H9 (cell line): Measurements from ENCODE around the gene AGK. TPM values are rescaled to one million over a fixed set of nuclear protein-coding genes. Genes with fewer than 3 reads are reported as not detected.

Experiments used
- DNase-seq: peaks from one replicate; pipeline ENCODE4 v3.0.0-alpha.2; 2017
- H2AFZ ChIP-seq: one replicate; pipeline ENCODE4 v1.6.1; 2013; ENCODE audit warnings: mild to moderate bottlenecking, low read length, control low read depth, moderate library complexity
- H2AK5ac ChIP-seq: 2 replicates; pipeline ENCODE4 v1.6.1; 2013; ENCODE audit warnings: low read length, control low read depth, mixed read lengths; ENCODE audit not compliant: insufficient read length
- H2BK120ac ChIP-seq: one replicate; pipeline ENCODE4 v1.6.1; 2013; ENCODE audit warnings: low read depth, mild to moderate bottlenecking, low read length, control low read depth, inconsistent platforms; ENCODE audit not compliant: poor library complexity, severe bottlenecking
- H2BK12ac ChIP-seq: 2 replicates; pipeline ENCODE4 v1.6.1; 2013; ENCODE audit warnings: low read length, control low read depth, mixed read lengths, low read depth; ENCODE audit not compliant: insufficient read length
- H2BK15ac ChIP-seq: 2 replicates; pipeline ENCODE4 v1.6.1; 2013; ENCODE audit warnings: low read depth, low read length, control low read depth
- H2BK20ac ChIP-seq: one replicate; pipeline ENCODE4 v1.6.1; 2013; ENCODE audit warnings: low read depth, mild to moderate bottlenecking, low read length, control low read depth, inconsistent platforms; ENCODE audit not compliant: poor library complexity, severe bottlenecking
- H2BK5ac ChIP-seq: 2 replicates; pipeline ENCODE4 v1.6.1; 2013; ENCODE audit warnings: low read length, control low read depth, mixed read lengths; ENCODE audit not compliant: insufficient read length
- H3K14ac ChIP-seq: 2 replicates; pipeline ENCODE4 v1.6.1; 2013; ENCODE audit warnings: low read length, control low read depth; ENCODE audit not compliant: insufficient read depth
- H3K18ac ChIP-seq: 2 replicates; pipeline ENCODE4 v1.6.1; 2013; ENCODE audit warnings: low read depth, mild to moderate bottlenecking, mixed read lengths, low read length, control low read depth; ENCODE audit not compliant: insufficient read length
- H3K23ac ChIP-seq: 2 replicates; pipeline ENCODE4 v1.6.1; 2013; ENCODE audit warnings: low read length, control low read depth, mixed read lengths, low read depth; ENCODE audit not compliant: insufficient read length
- H3K23me2 ChIP-seq: 2 replicates; pipeline ENCODE4 v1.6.1; 2013; ENCODE audit warnings: low read depth, mild to moderate bottlenecking, mixed read lengths, low read length, control low read depth; ENCODE audit not compliant: insufficient read length, poor library complexity, severe bottlenecking
- H3K27ac ChIP-seq: 2 replicates; pipeline ENCODE4 v1.5.1; 2013; ENCODE audit warnings: low read length, control low read depth, mixed read lengths, low read depth; ENCODE audit not compliant: insufficient read length
- H3K27me3 ChIP-seq: 2 replicates; pipeline ENCODE4 v1.6.1; 2013; ENCODE audit warnings: low read length, control low read depth, inconsistent platforms; ENCODE audit not compliant: insufficient read depth
- H3K4ac ChIP-seq: 2 replicates; pipeline ENCODE4 v1.6.1; 2013; ENCODE audit warnings: low read depth, mild to moderate bottlenecking, control low read depth, inconsistent platforms, low read length, moderate library complexity
- H3K4me1 ChIP-seq: 2 replicates; pipeline ENCODE4 v1.6.1; 2013; ENCODE audit warnings: low read length, control low read depth, inconsistent platforms; ENCODE audit not compliant: insufficient read depth
- H3K4me2 ChIP-seq: 2 replicates; pipeline ENCODE4 v1.6.1; 2013; ENCODE audit warnings: low read length, control low read depth, mixed read lengths; ENCODE audit not compliant: insufficient read length, insufficient read depth
- H3K56ac ChIP-seq: 2 replicates; pipeline ENCODE4 v1.6.1; 2013; ENCODE audit warnings: low read depth, mild to moderate bottlenecking, mixed read lengths, low read length, control low read depth; ENCODE audit not compliant: insufficient read length
- H3K79me1 ChIP-seq: 2 replicates; pipeline ENCODE4 v1.6.1; 2013; ENCODE audit warnings: low read depth, mild to moderate bottlenecking, moderate library complexity, low read length, control low read depth, inconsistent platforms; ENCODE audit not compliant: insufficient read depth, poor library complexity, severe bottlenecking
- H3K79me2 ChIP-seq: 2 replicates; pipeline ENCODE4 v1.6.1; 2013; ENCODE audit warnings: low read length, control low read depth, inconsistent platforms; ENCODE audit not compliant: insufficient read depth
- H3K9ac ChIP-seq: 2 replicates; pipeline ENCODE4 v1.6.1; 2013; ENCODE audit warnings: low read length, control low read depth, mixed read lengths; ENCODE audit not compliant: insufficient read length; ENCODE audit errors: extremely low read depth
- H3K9me3 ChIP-seq: one replicate; pipeline ENCODE4 v1.6.1; 2013; ENCODE audit warnings: low read depth, low read length, inconsistent platforms; ENCODE audit not compliant: control insufficient read depth
- H3T11ph ChIP-seq: one replicate; pipeline ENCODE4 v1.6.1; 2013; ENCODE audit warnings: mild to moderate bottlenecking, low read length, control low read depth, inconsistent platforms
- H4K20me1 ChIP-seq: one replicate; pipeline ENCODE4 v1.6.1; 2013; ENCODE audit not compliant: control insufficient read depth, insufficient read length, insufficient read depth
- H4K5ac ChIP-seq: 2 replicates; pipeline ENCODE4 v1.6.1; 2013; ENCODE audit warnings: low read depth, mild to moderate bottlenecking, mixed read lengths, low read length, control low read depth; ENCODE audit not compliant: insufficient read length
- H4K8ac ChIP-seq: replicated peaks from 2 replicates; pipeline ENCODE4 v1.6.1; 2013; ENCODE audit warnings: low read length, control low read depth, mixed read lengths, low read depth; ENCODE audit not compliant: insufficient read length
- H4K91ac ChIP-seq: 2 replicates; pipeline ENCODE4 v1.6.1; 2013; ENCODE audit warnings: low read depth, mild to moderate bottlenecking, moderate library complexity, mixed read lengths, low read length, control low read depth; ENCODE audit not compliant: insufficient read length
- H3K27ac Mint-ChIP-seq, 3 experiments: 2 replicates in 2 of 3; 3 replicates in 1 of 3; pipeline ENCODE4 v1.8.0; 2020 to 2021; ENCODE audit warnings: mixed read lengths in 3 of 3, mild to moderate bottlenecking in 1 of 3, moderate library complexity in 1 of 3
- H3K27me3 Mint-ChIP-seq: 2 replicates; pipeline ENCODE4 v1.8.0; 2021; ENCODE audit warnings: low read depth, mild to moderate bottlenecking, moderate library complexity, mixed read lengths
- H3K36me3 Mint-ChIP-seq, 3 experiments: 2 replicates in 2 of 3; 3 replicates in 1 of 3; pipeline ENCODE4 v1.8.0; 2020 to 2021; ENCODE audit warnings: low read depth in 3 of 3, mixed read lengths in 3 of 3; ENCODE audit not compliant: insufficient read depth in 1 of 3
- H3K4me1 Mint-ChIP-seq, 2 experiments: 2 replicates each; pipeline ENCODE4 v1.8.0; 2020; ENCODE audit warnings: mixed read lengths in 2 of 2
- H3K4me3 Mint-ChIP-seq, 2 experiments: 2 replicates in 1 of 2; 3 replicates in 1 of 2; pipeline ENCODE4 v1.8.0; 2020 to 2021; ENCODE audit warnings: mild to moderate bottlenecking in 2 of 2, mixed read lengths in 2 of 2, moderate library complexity in 1 of 2
- H3K9me3 Mint-ChIP-seq, 2 experiments: 2 replicates in 1 of 2; 3 replicates in 1 of 2; pipeline ENCODE4 v1.8.0; 2020; ENCODE audit warnings: mild to moderate bottlenecking in 2 of 2, mixed read lengths in 2 of 2, moderate library complexity in 1 of 2
- WGBS: extraction: QIAGEN DNeasy Blood & Tissue Kit; methylation state at CpG from one replicate; pipeline ENCODE4 v1.1.7; 2013; ENCODE audit warnings: missing lambda C conversion rate, low lambda C conversion rate, mixed read lengths; ENCODE audit not compliant: insufficient read length; ENCODE audit errors: extremely low coverage; 5-methylcytosine and 5-hydroxymethylcytosine counted together
- total RNA-seq: library from RNA; stranded (reverse); gene quantifications from 2 replicates; pipeline ENCODE4 v1.2.1, GENCODE V29; 2021
- TF ChIP-seq, protein P1 (sequence below): fragments of 200-600 bp; sonication (generic); conservative IDR thresholded peaks from 3 replicates; pipeline ENCODE4 v1.8.0; 2021; ENCODE audit warnings: antibody characterized with exemption, mild to moderate bottlenecking

Gene AGK
- total RNA-seq, 1 experiment from 2014 or later: 35.1 TPM

- Histone ChIP-seq H3K9ac (no peak overlapping the region), H3K14ac (no peak overlapping the region), H3K56ac (no peak overlapping the region), H3K23me2 (peaks cover 5% of the 10 kb centered on the region), H2AFZ (no peak overlapping the region), H2BK20ac (no peak overlapping the region), H3K23ac (no peak overlapping the region), H3K4me2 (peak overlapping the region; percentile 89), H2BK5ac (no peak overlapping the region), H3K27ac (no peak overlapping the region), H2BK15ac (no peak overlapping the region), H3K79me2 (no peaks in the 10 kb centered on the region), H4K5ac (no peak overlapping the region), H4K20me1 (no peaks in the 10 kb centered on the region), H4K91ac (no peak overlapping the region), H3K18ac (no peak overlapping the region), H3K9me3 (no peaks in the 10 kb centered on the region), H4K8ac (no peak overlapping the region), H3K4ac (no peak overlapping the region), H3K4me1 (peaks cover 4% of the 10 kb centered on the region), H2AK5ac (no peak overlapping the region), H3K27me3 (peaks cover 2% of the 10 kb centered on the region; the same call in 1 of the 2 replicates), H3T11ph (no peak overlapping the region), H2BK12ac (no peak overlapping the region), H2BK120ac (no peak overlapping the region), H3K79me1 (no peaks in the 10 kb centered on the region)
- peak overlapping the region; percentile 79 to 87 for H3K4me3 Mint-ChIP-seq
- H3K4me1 Mint-ChIP-seq: peaks cover 60 to 61% of the 10 kb centered on the region in 2 experiments
- 0 out of 7 replicates have a peak, but pooled peaks cover 0 to under 1% (median 0%) of the 10 kb centered on the region in 3 experiments for H3K36me3 Mint-ChIP-seq
- no CpG with 5 or more reads among the region's 59 CpGs for WGBS
- no peak overlapping the region for H3K27ac Mint-ChIP-seq
- DNase-seq: peak; percentile 52
- H3K9me3 Mint-ChIP-seq: no peaks in the 10 kb centered on the region
- TF ChIP-seq, protein P1, sequence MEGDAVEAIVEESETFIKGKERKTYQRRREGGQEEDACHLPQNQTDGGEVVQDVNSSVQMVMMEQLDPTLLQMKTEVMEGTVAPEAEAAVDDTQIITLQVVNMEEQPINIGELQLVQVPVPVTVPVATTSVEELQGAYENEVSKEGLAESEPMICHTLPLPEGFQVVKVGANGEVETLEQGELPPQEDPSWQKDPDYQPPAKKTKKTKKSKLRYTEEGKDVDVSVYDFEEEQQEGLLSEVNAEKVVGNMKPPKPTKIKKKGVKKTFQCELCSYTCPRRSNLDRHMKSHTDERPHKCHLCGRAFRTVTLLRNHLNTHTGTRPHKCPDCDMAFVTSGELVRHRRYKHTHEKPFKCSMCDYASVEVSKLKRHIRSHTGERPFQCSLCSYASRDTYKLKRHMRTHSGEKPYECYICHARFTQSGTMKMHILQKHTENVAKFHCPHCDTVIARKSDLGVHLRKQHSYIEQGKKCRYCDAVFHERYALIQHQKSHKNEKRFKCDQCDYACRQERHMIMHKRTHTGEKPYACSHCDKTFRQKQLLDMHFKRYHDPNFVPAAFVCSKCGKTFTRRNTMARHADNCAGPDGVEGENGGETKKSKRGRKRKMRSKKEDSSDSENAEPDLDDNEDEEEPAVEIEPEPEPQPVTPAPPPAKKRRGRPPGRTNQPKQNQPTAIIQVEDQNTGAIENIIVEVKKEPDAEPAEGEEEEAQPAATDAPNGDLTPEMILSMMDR: no peak
- peaks cover 23% of the 10 kb centered on the region for H3K27me3 Mint-ChIP-seq
Observed at GRCh38 chr7:141701489-141702046, 150.4 kb downstream of the AGK start.
